T-helper 1 cell treated with Interleukin-12 subunit alpha and Interleukin-12 subunit beta and Interleukin-4 antibody, amounts not matched to agents 30 μg/mL and 1 μg/mL, for 36 hours (primary cell): ENCODE data around the gene PLSCR1.
A peak's percentile ranks its signal among the peaks of the same experiment; 100 is the strongest.

Experiments
- H3K27ac Mint-ChIP-seq: one replicate; pipeline ENCODE4 v1.8.0; 2021; ENCODE audit warnings: mild to moderate bottlenecking, mixed read lengths
- H3K27me3 Mint-ChIP-seq: one replicate; pipeline ENCODE4 v1.8.0; 2021; ENCODE audit warnings: low read depth, mixed read lengths
- H3K36me3 Mint-ChIP-seq: one replicate; pipeline ENCODE4 v1.8.0; 2021; ENCODE audit warnings: low read depth, mixed read lengths
- H3K4me1 Mint-ChIP-seq: one replicate; pipeline ENCODE4 v1.8.0; 2021; ENCODE audit warnings: low read depth, mixed read lengths
- H3K4me3 Mint-ChIP-seq: one replicate; pipeline ENCODE4 v1.8.0; 2021; ENCODE audit warnings: mild to moderate bottlenecking, moderate library complexity, mixed read lengths
- H3K9me3 Mint-ChIP-seq: one replicate; pipeline ENCODE4 v1.8.0; 2021; ENCODE audit warnings: mixed read lengths

Gene PLSCR1, protein sequence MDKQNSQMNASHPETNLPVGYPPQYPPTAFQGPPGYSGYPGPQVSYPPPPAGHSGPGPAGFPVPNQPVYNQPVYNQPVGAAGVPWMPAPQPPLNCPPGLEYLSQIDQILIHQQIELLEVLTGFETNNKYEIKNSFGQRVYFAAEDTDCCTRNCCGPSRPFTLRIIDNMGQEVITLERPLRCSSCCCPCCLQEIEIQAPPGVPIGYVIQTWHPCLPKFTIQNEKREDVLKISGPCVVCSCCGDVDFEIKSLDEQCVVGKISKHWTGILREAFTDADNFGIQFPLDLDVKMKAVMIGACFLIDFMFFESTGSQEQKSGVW

DNA sequence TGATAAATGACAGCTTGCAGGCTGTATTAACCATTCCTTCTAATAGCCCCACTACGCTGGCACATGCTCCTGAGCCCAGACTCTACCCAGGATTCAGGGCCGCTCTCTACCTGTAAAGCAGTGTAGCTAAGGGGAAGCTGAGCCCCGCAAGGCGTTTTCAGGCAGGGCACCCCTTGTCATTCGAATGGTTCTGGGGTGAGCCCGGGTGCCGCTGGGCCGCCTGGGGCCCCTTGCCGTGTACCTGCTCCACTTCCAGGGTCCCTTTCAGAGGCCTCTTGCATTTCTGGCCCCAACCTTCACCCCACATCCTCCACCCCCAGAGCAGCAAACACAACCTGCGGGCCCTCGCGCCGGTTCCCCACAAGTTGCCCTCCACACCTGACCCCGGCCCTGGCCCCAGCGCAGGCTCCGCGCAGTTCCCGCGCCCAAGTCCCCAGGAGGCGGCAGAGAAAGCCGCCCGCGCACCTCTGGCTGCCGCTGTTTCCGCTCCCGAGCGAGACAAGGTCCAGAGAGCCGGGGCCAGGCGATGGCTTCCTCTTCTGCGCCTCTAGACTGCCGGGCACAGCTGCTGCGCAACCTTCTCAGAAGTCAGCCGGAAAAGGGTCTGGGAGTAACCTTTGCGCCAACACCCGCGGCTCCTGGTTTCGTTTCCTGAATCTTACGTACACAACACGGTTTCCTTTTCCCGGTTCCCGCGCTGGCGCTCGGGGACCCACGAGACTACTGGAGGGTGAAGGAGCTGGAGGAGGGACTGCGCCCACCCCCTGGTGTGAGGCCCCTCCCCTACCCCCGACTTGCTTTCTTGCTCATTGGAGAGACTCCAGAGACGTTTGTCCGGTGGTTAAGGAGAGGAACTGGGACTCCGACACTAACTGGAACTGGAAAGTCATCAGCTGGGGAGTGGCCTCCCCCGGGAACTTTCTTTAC, at the start of gene PLSCR1:
Gene PLSCR1 (minus strand): TSS at position 606 of the 927 bp plus-strand sequence. CDS start 8,055 bp downstream, outside the sequence.
- peaks cover 25% of the 10 kb centered on the region for H3K36me3 Mint-ChIP-seq
- no peaks in the 10 kb centered on the region for H3K9me3 Mint-ChIP-seq
- H3K27me3 Mint-ChIP-seq = no peaks in the 10 kb centered on the region
- peak within 1 kb of the TSS; percentile 71 for H3K27ac Mint-ChIP-seq
- peak within 1 kb of the TSS; percentile 97 for H3K4me3 Mint-ChIP-seq
- peaks cover 69% of the 10 kb centered on the region for H3K4me1 Mint-ChIP-seq

GRCh38 chr3:146593776-146594175, 49.4 kb upstream of the PLSCR1 start:
- peaks cover 36% of the 10 kb centered on the region for H3K27me3 Mint-ChIP-seq
- H3K4me1 Mint-ChIP-seq = no peaks in the 10 kb centered on the region
- no peaks in the 10 kb centered on the region for H3K36me3 Mint-ChIP-seq
- no peak overlapping the region for H3K4me3 Mint-ChIP-seq
- H3K27ac Mint-ChIP-seq = no peak overlapping the region
- H3K9me3 Mint-ChIP-seq = no peaks in the 10 kb centered on the region

DNA sequence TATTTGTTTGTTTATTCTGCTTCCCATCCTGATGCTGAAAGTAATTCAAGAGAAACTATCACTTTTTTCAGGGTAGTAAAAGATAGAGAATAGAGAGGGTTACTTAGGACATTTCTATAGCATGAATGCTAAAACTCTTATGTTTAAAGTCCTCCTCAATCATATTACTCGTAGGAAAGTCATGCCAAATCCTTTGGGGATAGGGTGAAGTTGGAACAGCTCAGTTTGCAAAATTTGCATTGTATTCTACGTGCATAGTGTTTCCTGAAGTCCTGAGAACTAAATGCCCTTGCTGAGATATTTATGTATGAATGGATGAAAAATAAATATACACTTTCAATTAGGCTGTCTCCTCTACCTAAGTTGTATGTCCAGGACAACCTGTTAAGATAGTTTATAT, 46.1 kb upstream of the PLSCR1 start:
- peaks cover 40% of the 10 kb centered on the region for H3K27me3 Mint-ChIP-seq
- no peaks in the 10 kb centered on the region for H3K9me3 Mint-ChIP-seq
- no peaks in the 10 kb centered on the region for H3K36me3 Mint-ChIP-seq
- no peaks in the 10 kb centered on the region for H3K4me1 Mint-ChIP-seq
- no peak overlapping the region for H3K4me3 Mint-ChIP-seq
- H3K27ac Mint-ChIP-seq = no peak overlapping the region

DNA sequence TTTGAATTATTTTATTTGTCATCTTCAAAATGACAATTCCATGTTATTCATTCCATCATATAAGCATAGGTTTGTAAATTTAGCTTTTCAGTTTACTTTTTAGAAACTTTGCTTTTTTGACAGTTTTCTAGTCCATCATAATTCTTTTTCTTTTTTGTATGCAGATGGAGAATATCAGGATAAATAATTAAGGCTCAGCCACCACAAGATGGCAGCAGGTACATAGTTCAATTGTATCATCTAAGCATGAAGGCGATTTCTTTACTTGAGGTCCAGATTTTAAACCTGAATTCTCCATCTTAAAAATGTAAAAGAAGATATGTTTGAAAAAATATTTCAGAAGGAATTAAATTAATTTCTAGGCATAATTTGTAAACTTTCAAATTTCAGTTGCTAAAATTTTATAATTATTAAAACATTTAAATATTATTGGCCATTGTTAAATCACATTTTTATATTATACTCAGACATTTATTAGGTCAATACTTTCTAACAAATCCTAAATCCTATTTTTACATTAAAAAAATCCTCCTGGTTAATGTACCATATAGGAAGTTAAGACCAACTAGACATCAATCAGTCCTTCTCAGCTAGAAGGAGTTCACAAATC, 45.6 kb upstream of the PLSCR1 start:
- no peak overlapping the region for H3K4me3 Mint-ChIP-seq
- no peaks in the 10 kb centered on the region for H3K36me3 Mint-ChIP-seq
- H3K9me3 Mint-ChIP-seq = no peaks in the 10 kb centered on the region
- peaks cover 43% of the 10 kb centered on the region for H3K27me3 Mint-ChIP-seq
- H3K4me1 Mint-ChIP-seq = no peaks in the 10 kb centered on the region
- no peak overlapping the region for H3K27ac Mint-ChIP-seq

DNA sequence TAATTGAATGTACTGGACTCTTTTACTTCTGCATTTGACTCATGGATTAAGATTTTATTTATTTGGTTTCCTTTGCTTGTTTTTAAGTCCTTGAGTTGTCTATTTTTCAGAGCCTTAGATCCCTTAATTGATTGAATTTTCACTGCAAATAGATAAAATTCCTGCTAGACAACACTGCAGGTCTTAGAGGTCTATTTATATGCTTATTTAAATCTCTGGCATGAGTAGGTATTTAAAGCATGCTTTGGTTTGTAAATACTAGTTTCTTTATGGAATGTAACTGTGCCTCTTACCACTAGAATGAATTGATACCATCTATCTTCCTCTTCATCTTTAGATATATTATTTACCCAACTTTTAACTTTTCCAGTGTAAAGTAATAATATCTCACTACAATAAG, 40.7 kb upstream of the PLSCR1 start:
- Mint-ChIP-seq H3K36me3 (peaks cover 3% of the 10 kb centered on the region), H3K9me3 (peaks cover 12% of the 10 kb centered on the region), H3K4me1 (no peaks in the 10 kb centered on the region), H3K27ac (no peak overlapping the region), H3K27me3 (peaks cover 52% of the 10 kb centered on the region), H3K4me3 (no peak overlapping the region)

GRCh38 chr3:146581951-146582467, 37.6 kb upstream of the PLSCR1 start:
- Mint-ChIP-seq H3K9me3 (peaks cover 12% of the 10 kb centered on the region), H3K4me1 (no peaks in the 10 kb centered on the region), H3K4me3 (no peak overlapping the region), H3K27ac (no peak overlapping the region), H3K27me3 (peaks cover 36% of the 10 kb centered on the region), H3K36me3 (peaks cover 3% of the 10 kb centered on the region)

DNA sequence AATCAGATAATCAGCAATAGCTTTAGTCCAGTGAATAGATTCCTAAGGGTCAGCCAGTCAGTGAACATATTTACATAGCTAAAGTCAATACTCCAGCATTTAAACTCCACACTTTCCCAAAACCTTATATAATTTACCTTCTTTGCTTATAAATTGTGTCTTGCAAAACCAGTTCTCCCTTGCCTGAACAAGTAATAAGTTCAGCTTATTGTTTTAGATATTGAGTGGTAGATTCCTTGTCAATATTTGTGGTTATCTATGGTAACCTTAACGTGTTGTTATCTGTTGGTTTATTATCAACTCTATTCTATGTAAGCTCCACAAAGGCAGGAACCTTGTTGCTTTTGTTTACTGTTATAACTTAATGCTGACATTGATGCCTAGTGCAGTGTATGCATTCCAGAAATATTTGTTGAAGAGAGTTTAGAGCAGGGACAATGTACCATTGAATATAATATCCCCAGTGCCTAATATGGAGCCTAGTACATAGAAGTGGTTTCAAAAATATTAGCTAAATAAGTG, 36.7 kb upstream of the PLSCR1 start:
- H3K9me3 Mint-ChIP-seq = peaks cover 12% of the 10 kb centered on the region
- peaks cover 27% of the 10 kb centered on the region for H3K27me3 Mint-ChIP-seq
- H3K4me1 Mint-ChIP-seq = no peaks in the 10 kb centered on the region
- peaks cover 3% of the 10 kb centered on the region for H3K36me3 Mint-ChIP-seq
- H3K27ac Mint-ChIP-seq = no peak overlapping the region
- H3K4me3 Mint-ChIP-seq = no peak overlapping the region

- H3K9me3 Mint-ChIP-seq = peaks cover 5% of the 10 kb centered on the region
- H3K4me3 Mint-ChIP-seq = no peak overlapping the region
- no peak overlapping the region for H3K27ac Mint-ChIP-seq
- H3K36me3 Mint-ChIP-seq = no peaks in the 10 kb centered on the region
- H3K27me3 Mint-ChIP-seq = peaks cover 21% of the 10 kb centered on the region
- H3K4me1 Mint-ChIP-seq = no peaks in the 10 kb centered on the region
Observed at GRCh38 chr3:146577662-146578061, 33.3 kb upstream of the PLSCR1 start.

DNA sequence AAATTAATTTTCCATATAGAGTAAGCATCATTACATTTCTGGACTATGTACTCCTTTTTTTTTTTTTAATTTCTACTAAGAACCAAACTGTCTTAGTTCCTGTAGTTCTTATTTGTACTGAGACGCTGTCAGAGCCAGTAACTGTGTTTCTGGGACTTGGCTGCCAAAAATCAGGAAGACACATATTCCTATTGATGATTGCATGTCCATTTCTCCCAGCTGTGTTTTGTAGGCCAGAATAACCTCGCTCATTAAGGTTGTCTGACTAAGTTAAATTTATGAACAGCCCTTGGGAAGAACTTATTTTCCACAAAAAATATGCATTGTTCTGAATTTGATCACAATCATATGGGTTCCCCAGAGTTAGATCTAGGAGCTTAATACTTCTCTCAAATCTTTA, 31.2 kb upstream of the PLSCR1 start:
- no peaks in the 10 kb centered on the region for H3K4me1 Mint-ChIP-seq
- no peak overlapping the region for H3K27ac Mint-ChIP-seq
- no peak overlapping the region for H3K4me3 Mint-ChIP-seq
- H3K36me3 Mint-ChIP-seq = no peaks in the 10 kb centered on the region
- H3K9me3 Mint-ChIP-seq = no peaks in the 10 kb centered on the region
- peaks cover 32% of the 10 kb centered on the region for H3K27me3 Mint-ChIP-seq

- Mint-ChIP-seq H3K27ac (no peak overlapping the region), H3K9me3 (no peaks in the 10 kb centered on the region), H3K27me3 (peaks cover 38% of the 10 kb centered on the region), H3K4me1 (no peaks in the 10 kb centered on the region), H3K4me3 (no peak overlapping the region), H3K36me3 (no peaks in the 10 kb centered on the region)
Observed at GRCh38 chr3:146574173-146574572, 29.8 kb upstream of the PLSCR1 start.

GRCh38 chr3:146569314-146569713, 24.9 kb upstream of the PLSCR1 start:
- Mint-ChIP-seq H3K9me3 (no peaks in the 10 kb centered on the region), H3K36me3 (no peaks in the 10 kb centered on the region), H3K4me3 (no peak overlapping the region), H3K4me1 (peaks cover 1% of the 10 kb centered on the region), H3K27me3 (peaks cover 29% of the 10 kb centered on the region), H3K27ac (no peak overlapping the region)

GRCh38 chr3:146566138-146566537, 21.7 kb upstream of the PLSCR1 start:
- Mint-ChIP-seq H3K4me1 (peaks cover 3% of the 10 kb centered on the region), H3K4me3 (no peak overlapping the region), H3K27me3 (peaks cover 14% of the 10 kb centered on the region), H3K27ac (no peak overlapping the region), H3K36me3 (no peaks in the 10 kb centered on the region), H3K9me3 (no peaks in the 10 kb centered on the region)

GRCh38 chr3:146561879-146562278, 17.5 kb upstream of the PLSCR1 start:
- peaks cover 4% of the 10 kb centered on the region for H3K27me3 Mint-ChIP-seq
- no peak overlapping the region for H3K4me3 Mint-ChIP-seq
- H3K4me1 Mint-ChIP-seq = peaks cover 6% of the 10 kb centered on the region
- peaks cover 5% of the 10 kb centered on the region for H3K9me3 Mint-ChIP-seq
- H3K27ac Mint-ChIP-seq = no peak overlapping the region
- no peaks in the 10 kb centered on the region for H3K36me3 Mint-ChIP-seq

GRCh38 chr3:146561463-146561862, 17.1 kb upstream of the PLSCR1 start:
- Mint-ChIP-seq H3K9me3 (peaks cover 5% of the 10 kb centered on the region), H3K27ac (no peak overlapping the region), H3K36me3 (no peaks in the 10 kb centered on the region), H3K27me3 (peaks cover 4% of the 10 kb centered on the region), H3K4me1 (peaks cover 6% of the 10 kb centered on the region), H3K4me3 (no peak overlapping the region)
